Uterus (tissue), 2 donors: ENCODE measurements around the gene CLMP.

Source experiments
- CTCF ChIP-seq, 4 experiments: fragments of 200-600 bp in 2 of 4; fragments of 450-650 bp in 2 of 4; sonication (generic) in 2 of 4; IDR thresholded peaks; one replicate each; pipeline ENCODE4 v1.5.1; 2016 to 2019; ENCODE audit warnings: antibody characterized with exemption in 4 of 4, mild to moderate bottlenecking in 2 of 4, moderate library complexity in 1 of 4
- POLR2A ChIP-seq, 2 donors: fragments of 450-650 bp; IDR thresholded peaks; one replicate each; pipeline ENCODE4 v1.6.1; 2016; ENCODE audit warnings: antibody characterized with exemption in 2 of 2, mild to moderate bottlenecking in 1 of 2, moderate library complexity in 1 of 2

DNA sequence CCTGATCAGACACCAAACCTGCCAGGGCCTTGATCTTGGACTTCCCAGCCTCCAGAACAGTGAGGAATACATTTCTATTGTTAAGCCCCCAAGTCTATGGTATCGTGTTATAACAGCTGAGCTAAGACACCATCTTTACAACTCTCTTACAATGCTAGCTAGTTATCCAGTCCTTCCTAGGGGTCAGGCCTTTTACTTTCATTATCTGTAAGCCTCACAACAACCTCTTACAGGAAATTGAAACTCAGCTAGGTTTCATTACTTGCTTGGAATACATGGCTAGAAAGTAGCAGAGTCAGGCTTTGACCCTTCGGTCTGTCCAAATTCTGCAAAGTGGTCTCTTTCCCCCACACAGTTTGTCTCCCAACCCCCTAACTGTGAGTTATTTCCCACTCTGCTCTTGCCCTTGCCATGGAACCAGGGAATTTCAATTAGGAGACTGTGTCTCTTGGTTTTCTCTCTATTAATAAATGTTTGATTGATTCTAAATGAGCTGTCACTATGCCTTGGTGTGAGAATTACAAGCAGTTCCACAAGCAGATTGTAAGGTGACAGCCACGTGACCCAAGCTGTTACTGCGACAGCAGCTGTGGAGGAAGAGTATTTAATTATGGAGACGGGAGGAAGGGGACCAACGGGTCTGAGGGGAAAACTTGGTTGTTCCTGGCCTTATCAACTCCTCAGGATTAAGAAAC, 38.4 kb upstream of the CLMP start:
- no peak for TF ChIP-seq CTCF (IDR thresholded peaks at IDR 0.05)
- TF ChIP-seq POLR2A (IDR thresholded peaks at IDR 0.05), result no peak
